ENCODE results near the gene CNPY4. TPM values are rescaled to one million over a fixed set of nuclear protein-coding genes. Genes with fewer than 3 reads are reported as not detected.

Gene CNPY4
- total RNA-seq, 1 donor from 2014 or later, result 21.7 TPM

- intact Hi-C loops (cut with micrococcal nuclease), result no loop called here
- H3K9me3 Mint-ChIP-seq, result no peaks in the 10 kb centered on the region
- DNase-seq (ENCODE audit: low spot score), result no peak
- H3K4me1 Mint-ChIP-seq (ENCODE audit: low read depth), result peaks cover 45% of the 10 kb centered on the region
- H3K27ac Mint-ChIP-seq, result peak overlapping the region; percentile 62
- no peak overlapping the region for H3K4me3 Mint-ChIP-seq
- no peaks in the 10 kb centered on the region for H3K27me3 Mint-ChIP-seq (ENCODE audit: insufficient read depth)
- peaks cover 34% of the 10 kb centered on the region for H3K36me3 Mint-ChIP-seq (ENCODE audit: low read depth)
Measured at GRCh38 chr7:100152404-100152803, 33.0 kb downstream of the CNPY4 start.

GRCh38 chr7:100152937-100153666 is 33.7 kb downstream of the CNPY4 start:
- H3K27me3 Mint-ChIP-seq (ENCODE audit: insufficient read depth), result no peaks in the 10 kb centered on the region
- peaks cover 38% of the 10 kb centered on the region for H3K36me3 Mint-ChIP-seq (ENCODE audit: low read depth)
- no peaks in the 10 kb centered on the region for H3K9me3 Mint-ChIP-seq

GRCh38 chr7:100153708-100154535 is 34.5 kb downstream of the CNPY4 start:
- no peaks in the 10 kb centered on the region for H3K9me3 Mint-ChIP-seq
- DNase-seq (ENCODE audit: low spot score), result no peak
- peaks cover 38% of the 10 kb centered on the region for H3K36me3 Mint-ChIP-seq (ENCODE audit: low read depth)
- H3K4me1 Mint-ChIP-seq (ENCODE audit: low read depth), result peaks cover 45% of the 10 kb centered on the region
- H3K4me3 Mint-ChIP-seq, result no peak overlapping the region
- intact Hi-C loops (cut with micrococcal nuclease), result no loop called here
- no peaks in the 10 kb centered on the region for H3K27me3 Mint-ChIP-seq (ENCODE audit: insufficient read depth)
- H3K27ac Mint-ChIP-seq, result no peak overlapping the region

More at GRCh38 chr7:100152937-100153666, 33.7 kb downstream of the CNPY4 start:
- H3K4me3 Mint-ChIP-seq, result no peak overlapping the region
- H3K4me1 Mint-ChIP-seq (ENCODE audit: low read depth), result peaks cover 49% of the 10 kb centered on the region
- no peak for DNase-seq (ENCODE audit: low spot score)
- peak overlapping the region; percentile 53 for H3K27ac Mint-ChIP-seq
- intact Hi-C loops (cut with micrococcal nuclease), result no loop called here

DNA sequence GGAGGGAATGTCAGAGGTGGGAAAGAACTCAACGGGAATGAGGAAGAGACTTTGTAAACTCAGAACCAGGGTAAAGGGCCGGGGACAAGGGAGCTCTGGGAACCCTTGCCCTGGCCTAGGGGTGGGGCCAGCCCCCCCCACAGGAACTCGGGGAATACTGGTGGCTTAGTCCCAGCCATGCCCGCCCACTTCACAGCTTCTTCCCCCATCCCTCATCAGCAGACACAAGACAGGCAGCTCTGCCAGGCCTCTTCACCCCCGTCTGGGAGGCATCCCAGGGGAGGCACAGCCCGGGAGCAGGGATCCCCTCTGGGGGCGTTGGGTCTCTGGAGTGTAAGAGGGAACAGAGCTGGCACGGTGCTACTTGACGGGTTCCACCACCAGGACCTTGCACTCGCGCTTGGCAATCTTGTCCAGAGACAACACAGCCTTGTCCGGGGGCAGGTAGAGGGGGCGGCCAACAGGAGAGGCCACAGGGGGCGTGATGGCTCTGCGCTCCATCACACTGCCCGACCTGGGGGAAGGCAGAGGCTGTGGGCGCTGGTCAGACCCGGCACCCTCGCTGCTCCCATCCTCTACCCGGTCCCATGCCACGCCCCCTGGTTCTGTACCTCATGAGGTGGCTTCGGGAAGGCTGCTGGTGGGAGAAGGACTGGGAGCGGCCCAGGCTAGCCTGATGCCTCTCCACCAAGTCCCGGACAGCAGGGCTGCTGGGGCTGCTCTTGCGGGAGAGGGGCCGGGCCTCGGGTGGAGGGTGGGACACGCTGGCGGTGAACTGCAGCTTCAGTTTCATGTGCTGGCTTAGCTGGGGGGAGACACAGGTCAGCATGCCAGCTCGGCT is 35.4 kb downstream of the CNPY4 start:
- Mint-ChIP-seq H3K4me1 (ENCODE audit: low read depth) (peaks cover 51% of the 10 kb centered on the region), H3K4me3 (no peak overlapping the region), H3K27ac (no peak overlapping the region), H3K36me3 (ENCODE audit: low read depth) (peaks cover 38% of the 10 kb centered on the region), H3K27me3 (ENCODE audit: insufficient read depth) (no peaks in the 10 kb centered on the region), H3K9me3 (no peaks in the 10 kb centered on the region)
- no peak for DNase-seq (ENCODE audit: low spot score)
- intact Hi-C loops (cut with micrococcal nuclease), result no loop called here

- intact Hi-C loops (cut with micrococcal nuclease), result no loop called here
- Mint-ChIP-seq H3K36me3 (ENCODE audit: low read depth) (peaks cover 34% of the 10 kb centered on the region), H3K9me3 (no peaks in the 10 kb centered on the region), H3K27ac (peak overlapping the region; percentile 23), H3K27me3 (ENCODE audit: insufficient read depth) (no peaks in the 10 kb centered on the region), H3K4me3 (peak overlapping the region; percentile 19), H3K4me1 (ENCODE audit: low read depth) (peaks cover 43% of the 10 kb centered on the region)
- DNase-seq (ENCODE audit: low spot score), result no peak
Measured at GRCh38 chr7:100155553-100156317, 36.3 kb downstream of the CNPY4 start.

DNA sequence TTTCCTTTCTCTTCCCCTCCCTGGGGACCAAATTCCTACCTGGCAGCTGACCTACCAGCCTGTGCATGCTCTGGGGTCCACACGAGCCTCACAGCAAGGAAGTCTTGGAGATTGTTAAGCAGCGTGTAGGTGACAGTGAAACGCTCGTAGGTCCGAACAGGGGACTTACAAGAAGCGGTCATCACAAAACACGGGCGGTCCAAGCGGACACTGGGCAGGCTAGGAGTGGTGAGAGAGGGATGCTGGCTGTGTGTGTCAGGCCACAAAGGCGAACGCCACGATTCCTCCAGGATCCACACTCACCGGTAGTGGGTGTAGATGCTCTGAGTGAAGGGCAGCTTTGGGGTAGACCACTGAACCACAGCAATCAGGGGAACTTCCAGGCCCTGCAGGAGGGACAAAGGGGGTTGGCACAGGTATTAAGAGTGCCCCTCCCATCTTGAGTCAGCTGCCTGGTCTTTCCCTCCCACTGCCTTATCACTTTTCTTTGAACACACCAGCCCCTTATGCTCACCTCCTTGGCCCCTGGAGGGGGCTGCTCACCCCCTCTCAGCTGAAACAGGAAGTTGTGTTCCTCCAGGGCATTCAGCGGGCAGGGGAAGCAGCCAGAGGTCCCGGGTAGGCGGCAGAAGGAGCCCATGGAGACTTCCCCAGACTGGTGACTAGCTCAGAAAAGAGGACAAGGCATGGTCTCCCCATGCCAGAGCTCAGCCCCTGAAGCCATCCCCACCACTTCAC is 37.1 kb downstream of the CNPY4 start:
- no peak for DNase-seq (ENCODE audit: low spot score)
- Mint-ChIP-seq H3K27me3 (ENCODE audit: insufficient read depth) (no peaks in the 10 kb centered on the region), H3K27ac (peak overlapping the region; percentile 67), H3K4me3 (peak overlapping the region; percentile 81), H3K36me3 (ENCODE audit: low read depth) (peaks cover 34% of the 10 kb centered on the region), H3K4me1 (ENCODE audit: low read depth) (peaks cover 44% of the 10 kb centered on the region), H3K9me3 (no peaks in the 10 kb centered on the region)
- intact Hi-C loops (cut with micrococcal nuclease), result no loop called here

- Mint-ChIP-seq H3K4me3 (peak overlapping the region; percentile 81), H3K27ac (peak overlapping the region; percentile 67), H3K27me3 (ENCODE audit: insufficient read depth) (no peaks in the 10 kb centered on the region), H3K9me3 (no peaks in the 10 kb centered on the region), H3K36me3 (ENCODE audit: low read depth) (peaks cover 34% of the 10 kb centered on the region), H3K4me1 (ENCODE audit: low read depth) (peaks cover 47% of the 10 kb centered on the region)
- no peak for DNase-seq (ENCODE audit: low spot score)
- intact Hi-C loops (cut with micrococcal nuclease), result no loop called here
Measured at GRCh38 chr7:100157069-100157333, 37.6 kb downstream of the CNPY4 start.

- no peaks in the 10 kb centered on the region for H3K27me3 Mint-ChIP-seq (ENCODE audit: insufficient read depth)
- peaks cover 43% of the 10 kb centered on the region for H3K4me1 Mint-ChIP-seq (ENCODE audit: low read depth)
- H3K27ac Mint-ChIP-seq, result peak overlapping the region; percentile 67
- H3K9me3 Mint-ChIP-seq, result no peaks in the 10 kb centered on the region
- peaks cover 29% of the 10 kb centered on the region for H3K36me3 Mint-ChIP-seq (ENCODE audit: low read depth)
- DNase-seq (ENCODE audit: low spot score), result no peak
- intact Hi-C loops (cut with micrococcal nuclease), result loop anchor here (1.0 to 2.0 kb wide), 4 partner anchors 9 to 115 kb away; partner anchors contain the start of genes GPC2, LAMTOR4 and STAG3
- H3K4me3 Mint-ChIP-seq, result peak overlapping the region; percentile 81
Measured at GRCh38 chr7:100157334-100158228, 38.1 kb downstream of the CNPY4 start.

GRCh38 chr7:100158229-100159098 is 39.0 kb downstream of the CNPY4 start, which contains the start of gene TRAPPC14:
Gene TRAPPC14, minus strand, starts transcription at chr7:100158723. Its CDS starts 224 bp downstream, at chr7:100158499.
- peak; percentile 89 for DNase-seq (ENCODE audit: low spot score)
- Mint-ChIP-seq H3K4me3 (peak within 1 kb of the TSS; percentile 81), H3K27ac (peak within 1 kb of the TSS; percentile 81), H3K9me3 (no peaks in the 10 kb centered on the region), H3K27me3 (ENCODE audit: insufficient read depth) (no peaks in the 10 kb centered on the region), H3K36me3 (ENCODE audit: low read depth) (peaks cover 26% of the 10 kb centered on the region), H3K4me1 (ENCODE audit: low read depth) (peaks cover 49% of the 10 kb centered on the region)
- intact Hi-C loops (cut with micrococcal nuclease), result loop anchor here (1.0 to 2.0 kb wide), 4 partner anchors 9 to 114 kb away; partner anchors contain the start of genes GPC2, LAMTOR4 and STAG3

- intact Hi-C loops (cut with micrococcal nuclease), result loop anchor here (2.0 kb wide), 1 partner anchor 114 kb away; no protein-coding TSS in a partner anchor
- peak overlapping the region; percentile 81 for H3K4me3 Mint-ChIP-seq
- H3K4me1 Mint-ChIP-seq (ENCODE audit: low read depth), result peaks cover 56% of the 10 kb centered on the region
- peaks cover 22% of the 10 kb centered on the region for H3K36me3 Mint-ChIP-seq (ENCODE audit: low read depth)
- no peaks in the 10 kb centered on the region for H3K9me3 Mint-ChIP-seq
- no peak for DNase-seq (ENCODE audit: low spot score)
- peak overlapping the region; percentile 81 for H3K27ac Mint-ChIP-seq
- no peaks in the 10 kb centered on the region for H3K27me3 Mint-ChIP-seq (ENCODE audit: insufficient read depth)
Measured at GRCh38 chr7:100159099-100159623, 39.7 kb downstream of the CNPY4 start.
